Thyroid gland (tissue), 4 donors: ENCODE data around the gene RGS19.

Source experiments
- CTCF ChIP-seq, 6 experiments: fragments of 200-600 bp in 3 of 6; fragments of 450-650 bp in 3 of 6; sonication (generic) in 3 of 6; IDR thresholded peaks; one replicate each; pipeline ENCODE4 v1.5.1; 2016 to 2019; ENCODE audit warnings: antibody characterized with exemption in 6 of 6, mild to moderate bottlenecking in 2 of 6, inconsistent platforms in 1 of 6, moderate library complexity in 1 of 6
- POLR2A ChIP-seq, 2 donors: fragments of 450-650 bp; IDR thresholded peaks; one replicate each; pipeline ENCODE4 v1.6.1; 2017; ENCODE audit warnings: antibody characterized with exemption in 2 of 2, mild to moderate bottlenecking in 2 of 2, moderate library complexity in 1 of 2

GRCh38 chr20:64069209-64069613, 10.1 kb downstream of the RGS19 start:
- no peak for TF ChIP-seq CTCF (IDR thresholded peaks at IDR 0.05)
- no peak for TF ChIP-seq POLR2A (IDR thresholded peaks at IDR 0.05)
